SU-DHL-6 (cell line): Measurements from ENCODE around the gene SMYD1.

Experiments
- H2AFZ ChIP-seq: fragments of 200-600 bp; sonication (generic); 2 replicates; pipeline ENCODE4 v1.6.1; 2014; ENCODE audit warnings: low read depth, mild to moderate bottlenecking, moderate library complexity, mixed read lengths, antibody characterized with exemption, low read length; ENCODE audit not compliant: severe bottlenecking
- H3F3A ChIP-seq: fragments of 200-600 bp; shearing (Covaris generic); 2 replicates; pipeline ENCODE4 v1.6.0; 2016; ENCODE audit warnings: antibody characterized with exemption, mild to moderate bottlenecking; ENCODE audit not compliant: insufficient read depth
- H3K27ac ChIP-seq: fragments of 200-600 bp; sonication (generic); 2 replicates; pipeline ENCODE4 v1.5.1; 2016; ENCODE audit warnings: low read depth, mild to moderate bottlenecking, low read length, moderate library complexity, mixed read lengths
- H3K27me3 ChIP-seq: fragments of 200-600 bp; sonication (generic), shearing (Covaris generic); 2 replicates; pipeline ENCODE4 v1.6.0; 2014; ENCODE audit warnings: mild to moderate bottlenecking, low read length
- H3K36me3 ChIP-seq: fragments of 200-600 bp; sonication (generic); 2 replicates; pipeline ENCODE4 v1.6.1; 2014; ENCODE audit warnings: mild to moderate bottlenecking, low read length, mixed read lengths
- H3K4me2 ChIP-seq: fragments of 300-600, 200-600 bp; shearing (Covaris generic), sonication (generic); 2 replicates; pipeline ENCODE4 v1.6.0; 2014; ENCODE audit warnings: low read length, low read depth, mild to moderate bottlenecking; ENCODE audit not compliant: poor library complexity, severe bottlenecking
- H3K4me3 ChIP-seq: fragments of 200-600 bp; sonication (generic); 2 replicates; pipeline ENCODE4 v1.5.1; 2014; ENCODE audit warnings: antibody characterized with exemption, low read length, mild to moderate bottlenecking, mixed read lengths; ENCODE audit not compliant: insufficient read depth, poor library complexity, severe bottlenecking
- H3K79me2 ChIP-seq: fragments of 200-600 bp; sonication (generic); 2 replicates; pipeline ENCODE4 v1.6.1; 2014; ENCODE audit warnings: mild to moderate bottlenecking, low read length, moderate library complexity; ENCODE audit not compliant: insufficient read depth
- H3K9ac ChIP-seq: fragments of 200-600 bp; sonication (generic); 2 replicates; pipeline ENCODE4 v1.7.0; 2014; ENCODE audit warnings: mild to moderate bottlenecking, low read length
- H3K9me2 ChIP-seq: fragments of 200-600 bp; sonication (generic); replicated peaks from 2 replicates; pipeline ENCODE4 v1.6.1; 2014; ENCODE audit warnings: low read length; ENCODE audit not compliant: insufficient read depth
- H3K9me3 ChIP-seq: fragments of 200-600 bp; sonication (generic); 2 replicates; pipeline ENCODE4 v1.6.1; 2014; ENCODE audit warnings: low read length, mixed read lengths; ENCODE audit not compliant: insufficient read depth
- H4K20me1 ChIP-seq: fragments of 200-600 bp; sonication (generic); 2 replicates; pipeline ENCODE4 v1.6.1; 2014; ENCODE audit warnings: low read depth, mild to moderate bottlenecking, antibody characterized with exemption, low read length, moderate library complexity, mixed read lengths
- EZH2phosphoT487 ChIP-seq: fragments of 200-600 bp; sonication (generic), shearing (Covaris generic); conservative IDR thresholded peaks from 2 replicates; pipeline ENCODE4 v1.6.1; 2018; ENCODE audit warnings: mild to moderate bottlenecking, antibody characterized with exemption, low read length, moderate library complexity, mixed read lengths
- TF ChIP-seq, protein P1 (sequence below): fragments of 200-600 bp; sonication (generic); IDR thresholded peaks from one replicate; pipeline ENCODE4 v1.5.1; 2017; ENCODE audit warnings: antibody characterized with exemption, mild to moderate bottlenecking, low read length, moderate library complexity; ENCODE audit not compliant: insufficient read depth, poor library complexity, severe bottlenecking

The SMYD1 gene

GRCh38 chr2:88116669-88117432, 49.2 kb downstream of the SMYD1 start:
- H2AFZ ChIP-seq, result no peak overlapping the region
- H3K27me3 ChIP-seq, result no peaks in the 10 kb centered on the region
- no peaks in the 10 kb centered on the region for H4K20me1 ChIP-seq
- no peaks in the 10 kb centered on the region for H3F3A ChIP-seq
- H3K4me3 ChIP-seq, result no peak overlapping the region
- H3K36me3 ChIP-seq, result no peaks in the 10 kb centered on the region
- no peak overlapping the region for H3K4me2 ChIP-seq
- no peaks in the 10 kb centered on the region for H3K9me3 ChIP-seq
- no peaks in the 10 kb centered on the region for H3K9me2 ChIP-seq
- H3K9ac ChIP-seq, result no peak overlapping the region
- TF ChIP-seq, protein P1, sequence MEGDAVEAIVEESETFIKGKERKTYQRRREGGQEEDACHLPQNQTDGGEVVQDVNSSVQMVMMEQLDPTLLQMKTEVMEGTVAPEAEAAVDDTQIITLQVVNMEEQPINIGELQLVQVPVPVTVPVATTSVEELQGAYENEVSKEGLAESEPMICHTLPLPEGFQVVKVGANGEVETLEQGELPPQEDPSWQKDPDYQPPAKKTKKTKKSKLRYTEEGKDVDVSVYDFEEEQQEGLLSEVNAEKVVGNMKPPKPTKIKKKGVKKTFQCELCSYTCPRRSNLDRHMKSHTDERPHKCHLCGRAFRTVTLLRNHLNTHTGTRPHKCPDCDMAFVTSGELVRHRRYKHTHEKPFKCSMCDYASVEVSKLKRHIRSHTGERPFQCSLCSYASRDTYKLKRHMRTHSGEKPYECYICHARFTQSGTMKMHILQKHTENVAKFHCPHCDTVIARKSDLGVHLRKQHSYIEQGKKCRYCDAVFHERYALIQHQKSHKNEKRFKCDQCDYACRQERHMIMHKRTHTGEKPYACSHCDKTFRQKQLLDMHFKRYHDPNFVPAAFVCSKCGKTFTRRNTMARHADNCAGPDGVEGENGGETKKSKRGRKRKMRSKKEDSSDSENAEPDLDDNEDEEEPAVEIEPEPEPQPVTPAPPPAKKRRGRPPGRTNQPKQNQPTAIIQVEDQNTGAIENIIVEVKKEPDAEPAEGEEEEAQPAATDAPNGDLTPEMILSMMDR, result no peak
- TF ChIP-seq EZH2phosphoT487, result no peak
- no peak overlapping the region for H3K27ac ChIP-seq
- H3K79me2 ChIP-seq, result no peaks in the 10 kb centered on the region

DNA sequence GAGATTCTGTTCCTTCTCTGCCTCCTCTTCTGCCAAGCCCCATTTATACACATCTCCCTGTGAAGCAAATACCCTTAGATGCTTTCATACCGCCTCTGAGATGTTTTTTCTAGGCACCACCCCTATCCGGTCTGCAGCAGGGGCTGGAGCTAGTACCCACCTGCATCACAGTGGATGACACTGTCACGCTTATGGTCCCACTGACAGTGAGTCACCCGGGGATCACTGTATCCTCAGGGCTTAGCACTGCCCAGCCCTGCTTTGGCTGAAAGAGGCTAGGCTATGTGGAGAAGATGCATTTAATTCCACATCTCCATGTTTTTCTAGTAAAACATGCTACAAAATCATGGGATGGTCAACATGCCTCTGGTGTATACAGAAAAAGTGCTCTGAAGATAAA, 50.3 kb downstream of the SMYD1 start:
- H3K9ac ChIP-seq, result no peak overlapping the region
- no peaks in the 10 kb centered on the region for H4K20me1 ChIP-seq
- H3K27ac ChIP-seq, result no peak overlapping the region
- no peaks in the 10 kb centered on the region for H3F3A ChIP-seq
- no peak overlapping the region for H3K4me3 ChIP-seq
- no peaks in the 10 kb centered on the region for H3K9me3 ChIP-seq
- no peaks in the 10 kb centered on the region for H3K36me3 ChIP-seq
- no peaks in the 10 kb centered on the region for H3K27me3 ChIP-seq
- no peak overlapping the region for H2AFZ ChIP-seq
- H3K9me2 ChIP-seq, result no peaks in the 10 kb centered on the region
- no peaks in the 10 kb centered on the region for H3K79me2 ChIP-seq
- TF ChIP-seq, protein P1, result no peak
- TF ChIP-seq EZH2phosphoT487, result no peak
- no peak overlapping the region for H3K4me2 ChIP-seq

GRCh38 chr2:88121678-88122077, 54.1 kb downstream of the SMYD1 start:
- Histone ChIP-seq H3K79me2 (no peaks in the 10 kb centered on the region), H3K4me3 (no peak overlapping the region), H3K9ac (no peak overlapping the region), H3K27ac (no peak overlapping the region), H3K9me3 (no peaks in the 10 kb centered on the region), H2AFZ (no peak overlapping the region), H4K20me1 (no peaks in the 10 kb centered on the region), H3F3A (no peaks in the 10 kb centered on the region), H3K27me3 (no peaks in the 10 kb centered on the region), H3K9me2 (no peaks in the 10 kb centered on the region), H3K36me3 (no peaks in the 10 kb centered on the region), H3K4me2 (no peak overlapping the region)
- TF ChIP-seq, protein P1, result no peak
- no peak for TF ChIP-seq EZH2phosphoT487
